GM19099 (cell line): Measurements from ENCODE around the gene CRIP1.

Source experiments
- POLR2A ChIP-seq: IDR thresholded peaks from 3 replicates; pipeline ENCODE4 v1.6.1; 2011; ENCODE audit warnings: low read depth; ENCODE audit not compliant: insufficient read length; ENCODE audit errors: extremely low read depth

The CRIP1 gene

DNA sequence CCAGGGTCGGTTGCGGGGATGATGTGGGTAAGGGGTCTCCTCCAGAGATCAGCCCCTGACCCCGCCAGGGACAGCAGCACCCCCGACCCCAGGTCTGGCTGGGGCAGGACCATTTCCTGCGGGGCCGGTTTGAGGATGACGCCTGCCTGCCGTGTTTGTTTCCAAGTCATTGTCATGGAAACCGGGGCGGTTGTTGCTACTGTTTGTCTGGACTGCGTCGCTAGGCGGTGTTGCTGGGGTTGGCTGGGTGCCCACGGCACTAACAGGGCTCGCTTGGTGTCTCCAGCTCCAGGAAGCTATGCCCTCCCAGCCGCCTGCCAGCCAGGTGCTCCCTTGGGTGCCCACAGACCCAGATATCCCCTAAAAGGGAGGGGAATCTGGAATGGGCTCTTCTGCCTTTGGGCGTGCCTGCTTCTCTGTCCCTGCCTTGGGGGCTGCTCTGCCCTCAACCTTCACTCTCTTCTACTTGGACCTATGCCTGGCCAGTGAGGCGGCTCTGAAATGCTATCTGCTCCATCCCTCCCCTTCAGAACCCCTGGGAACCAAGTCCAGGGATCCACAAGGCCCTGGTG lies 4.7 kb upstream of the CRIP1 start:
- no peak for TF ChIP-seq POLR2A

DNA sequence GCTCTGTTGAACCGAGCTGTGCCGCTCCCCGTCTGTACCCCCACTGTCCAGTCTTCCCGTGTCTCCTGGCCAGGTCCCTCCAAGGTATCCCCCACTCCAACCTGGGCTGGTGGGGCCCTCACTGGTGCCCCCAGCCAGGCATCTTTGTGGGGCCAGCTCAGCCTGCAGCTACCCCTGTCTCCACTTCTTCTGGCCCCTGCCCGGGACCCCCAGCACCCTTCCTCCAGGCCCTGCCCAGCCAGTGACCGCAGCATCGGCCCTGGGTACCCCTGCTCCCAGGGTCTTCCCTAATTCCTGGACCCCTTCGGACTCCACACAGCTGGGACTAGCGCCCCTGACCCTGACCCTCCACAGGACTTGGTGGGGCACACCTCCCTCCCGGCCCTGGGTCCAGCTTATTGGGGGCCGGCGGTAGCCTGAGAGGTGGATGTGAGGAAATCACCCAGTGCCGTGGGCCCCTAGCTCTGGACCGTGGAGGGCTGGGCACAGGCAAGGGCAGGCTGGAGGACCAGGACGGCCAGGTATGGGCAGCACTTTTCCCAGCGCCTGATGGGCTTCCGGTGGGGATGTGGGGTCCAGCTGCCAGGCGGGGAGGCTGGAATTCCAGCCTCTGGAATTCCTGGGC lies 4.1 kb upstream of the CRIP1 start:
- no peak for TF ChIP-seq POLR2A

DNA sequence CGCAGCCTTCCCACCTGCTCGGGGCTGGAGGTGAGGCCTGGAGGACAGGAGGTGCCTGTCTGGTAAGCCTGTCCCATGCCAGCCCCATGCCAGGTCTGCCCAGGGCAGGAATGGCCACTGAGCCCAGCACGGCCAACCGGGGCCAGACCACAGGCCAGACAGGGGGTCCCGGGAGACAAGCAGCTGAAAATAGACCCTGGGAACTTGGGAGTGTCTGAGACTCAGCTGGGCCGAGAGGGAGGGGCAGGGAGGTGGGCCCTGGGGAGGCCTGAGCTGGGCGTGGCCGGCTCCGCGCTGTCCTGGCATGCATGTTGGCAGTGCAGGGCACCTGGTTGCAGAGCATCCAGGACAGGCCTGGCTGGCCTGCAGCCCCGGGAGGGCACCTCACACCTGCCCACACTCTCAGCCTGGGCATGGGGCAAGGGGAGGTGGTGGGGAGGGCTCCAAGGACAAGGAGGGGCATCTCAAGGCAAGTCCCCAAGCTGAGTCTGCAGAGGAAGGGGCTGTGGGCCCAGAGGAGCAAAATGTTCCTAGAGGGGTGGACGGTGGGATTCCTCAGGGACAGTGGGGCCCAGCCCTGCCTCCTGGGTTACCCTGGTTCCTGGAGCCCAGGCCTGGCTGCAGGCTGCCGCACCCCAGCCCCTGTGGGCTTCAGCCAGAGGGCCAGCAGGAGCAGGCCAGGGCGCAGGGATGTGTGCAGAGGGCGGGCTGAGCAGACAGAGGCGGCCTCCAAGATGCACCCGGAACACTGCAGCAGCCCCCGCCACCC lies 3.2 kb upstream of the CRIP1 start:
- no peak for TF ChIP-seq POLR2A

DNA sequence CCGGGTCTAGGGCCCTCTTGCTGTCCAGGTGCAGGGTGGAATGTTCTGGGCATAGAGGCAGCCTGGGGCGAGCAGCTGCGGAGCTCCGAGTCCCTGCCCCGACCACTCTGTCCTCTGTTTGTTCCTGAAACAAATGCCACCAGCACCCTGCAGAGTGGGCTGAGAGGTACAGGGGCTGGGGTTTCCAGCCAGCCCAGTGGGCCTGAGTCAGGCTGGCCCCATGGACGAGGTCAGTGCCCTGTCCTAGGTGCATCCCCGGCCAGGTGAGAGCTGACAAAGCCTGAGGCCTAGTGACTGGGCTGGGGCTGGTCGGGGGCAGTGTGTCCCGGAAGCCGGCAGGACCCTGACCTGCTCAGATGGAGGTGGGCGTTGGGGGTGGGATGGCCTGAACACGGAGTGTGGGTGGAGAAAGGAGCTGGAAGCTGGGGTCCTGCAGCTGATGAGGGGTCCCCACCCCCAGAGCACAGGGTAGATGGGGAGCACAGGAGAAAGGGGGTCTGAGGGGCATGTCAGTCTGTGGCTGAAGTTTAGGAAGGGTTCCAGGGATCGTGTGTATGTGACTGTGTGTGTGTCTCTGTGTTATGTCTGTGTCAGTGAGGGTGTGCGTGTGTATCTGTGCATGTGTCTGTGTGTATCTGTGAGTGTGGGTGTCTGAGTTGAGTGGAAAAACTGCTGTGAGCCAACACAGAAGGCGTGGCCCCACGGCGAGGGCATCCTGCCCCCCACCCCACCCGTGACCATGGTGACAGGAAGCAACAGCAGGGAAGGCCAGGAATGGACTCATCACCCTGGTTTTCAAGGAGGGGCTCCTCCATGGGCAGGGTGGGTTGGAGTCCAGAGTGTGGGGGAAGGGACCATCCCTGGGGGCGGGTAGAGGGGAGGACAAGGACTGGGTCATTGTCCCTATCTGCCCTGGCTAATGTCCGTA lies 2.4 kb upstream of the CRIP1 start:
- no peak for TF ChIP-seq POLR2A

DNA sequence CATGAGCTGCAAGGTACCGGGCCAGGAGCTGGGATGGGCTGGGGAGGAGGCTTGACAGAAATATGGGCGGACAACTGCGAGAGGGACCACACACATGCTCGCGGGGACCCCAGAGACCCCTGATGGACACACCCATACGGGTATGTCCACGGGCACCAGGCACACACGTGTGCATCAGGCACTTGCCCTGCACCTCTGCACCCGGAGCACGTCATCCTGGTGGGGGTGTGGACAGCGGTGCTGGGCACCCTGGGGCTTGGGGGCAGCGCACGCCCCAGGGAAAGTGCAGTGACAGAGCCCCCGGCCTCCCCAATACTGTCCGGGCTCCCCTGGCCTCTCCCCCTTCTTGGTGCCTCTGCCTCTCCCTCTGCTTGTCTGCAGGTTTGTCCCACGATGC lies 1.7 kb upstream of the CRIP1 start:
- no peak for TF ChIP-seq POLR2A

DNA sequence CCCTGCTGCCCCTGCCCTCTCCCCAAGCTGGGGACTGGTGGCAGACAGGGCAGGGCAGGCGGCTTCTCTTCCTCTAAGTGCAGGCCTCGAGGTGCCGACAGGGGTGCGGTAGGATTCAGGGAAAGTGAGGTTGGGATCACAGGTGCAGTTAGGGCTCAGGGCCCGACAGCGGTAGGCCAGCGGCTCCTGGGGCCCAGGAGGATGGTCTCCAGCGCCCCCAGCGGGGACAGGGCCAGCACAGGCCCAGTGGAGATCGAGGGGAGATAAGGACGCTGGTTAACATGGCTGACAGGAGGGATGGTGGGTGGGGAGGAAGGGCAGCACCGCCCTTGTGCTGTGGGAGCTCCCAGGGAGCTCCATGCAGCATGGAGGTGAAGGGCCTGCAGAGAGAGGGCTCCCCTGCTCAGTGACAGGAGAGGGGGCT lies 935 bp upstream of the CRIP1 start:
- TF ChIP-seq POLR2A: no peak

DNA sequence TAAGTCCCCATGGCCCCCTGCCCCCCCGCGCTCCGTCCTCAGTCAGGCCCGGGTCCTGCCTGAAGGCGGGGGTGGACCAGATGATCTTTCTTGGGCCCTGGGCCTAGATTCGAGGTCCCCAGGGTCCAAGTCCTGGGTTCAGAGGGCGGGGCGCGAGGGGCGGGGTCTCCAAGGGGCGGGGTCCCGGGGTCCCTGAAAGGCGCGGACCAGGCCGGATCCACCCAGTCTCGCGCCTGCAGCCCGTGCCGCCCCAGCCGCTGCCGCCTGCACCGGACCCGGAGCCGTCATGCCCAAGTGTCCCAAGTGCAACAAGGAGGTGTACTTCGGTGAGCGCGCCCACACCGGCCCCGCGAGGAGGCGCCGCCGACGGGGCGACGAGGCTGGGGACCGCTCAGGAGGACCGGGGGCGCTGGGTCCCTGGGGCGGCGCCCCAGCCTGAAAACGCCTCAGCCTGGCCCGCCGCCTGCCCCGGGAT lies 325 bp downstream of the CRIP1 start:
- peak; percentile 76 for TF ChIP-seq POLR2A

DNA sequence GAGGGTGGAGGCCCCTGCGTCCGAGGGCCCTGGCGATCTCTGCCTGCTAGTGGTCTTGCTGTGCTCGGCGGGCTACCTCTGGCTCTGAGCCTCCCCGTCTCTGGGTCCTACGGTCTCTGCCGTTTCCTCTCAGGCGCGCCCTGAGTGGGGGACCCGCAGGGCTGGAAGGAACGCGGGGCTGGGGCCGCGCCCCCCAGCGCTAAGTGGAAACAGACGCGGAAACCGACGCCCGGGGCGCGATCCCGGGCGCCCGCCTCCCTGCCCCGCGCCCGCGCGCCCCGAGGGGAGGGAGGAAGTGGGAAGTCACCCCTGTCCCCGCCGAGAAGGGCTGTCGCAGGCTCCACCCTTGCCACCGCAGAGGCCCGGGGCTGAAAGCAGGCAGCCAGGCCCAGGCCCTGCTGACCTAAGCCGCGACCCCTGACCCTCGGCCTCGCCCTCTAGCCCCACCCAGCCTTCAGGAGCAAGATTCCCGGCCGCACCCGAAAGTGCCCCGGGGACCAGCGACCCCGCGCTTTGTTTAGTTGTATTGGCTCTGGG lies 831 bp downstream of the CRIP1 start:
- TF ChIP-seq POLR2A: peak; percentile 23

DNA sequence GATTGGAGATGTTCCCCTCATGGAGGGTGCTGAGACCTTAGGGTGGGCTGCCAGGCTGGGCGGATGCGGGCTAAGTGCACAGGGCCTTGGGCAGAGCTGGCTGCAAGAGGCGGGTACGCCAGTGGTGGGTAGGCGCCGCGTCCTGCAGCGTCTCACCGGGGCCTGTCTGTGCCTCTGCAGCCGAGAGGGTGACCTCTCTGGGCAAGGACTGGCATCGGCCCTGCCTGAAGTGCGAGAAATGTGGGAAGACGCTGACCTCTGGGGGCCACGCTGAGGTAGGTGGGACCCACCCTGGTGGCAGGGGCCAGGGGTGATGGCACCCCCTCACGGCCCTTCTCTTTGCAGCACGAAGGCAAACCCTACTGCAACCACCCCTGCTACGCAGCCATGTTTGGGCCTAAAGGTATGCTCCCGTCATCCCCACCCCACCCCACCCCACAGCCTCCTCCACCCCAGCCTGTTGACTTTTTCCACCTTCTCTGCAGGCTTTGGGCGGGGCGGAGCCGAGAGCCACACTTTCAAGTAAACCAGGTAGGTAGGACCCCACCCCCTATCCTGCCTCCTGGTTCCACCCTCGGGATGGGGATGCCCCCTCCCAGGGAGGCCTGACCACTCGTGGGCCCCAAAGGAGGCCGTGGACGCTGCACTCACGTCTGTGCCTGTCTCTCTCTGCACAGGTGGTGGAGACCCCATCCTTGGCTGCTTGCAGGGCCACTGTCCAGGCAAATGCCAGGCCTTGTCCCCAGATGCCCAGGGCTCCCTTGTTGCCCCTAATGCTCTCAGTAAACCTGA lies 1.5 kb downstream of the CRIP1 start:
- TF ChIP-seq POLR2A: no peak

DNA sequence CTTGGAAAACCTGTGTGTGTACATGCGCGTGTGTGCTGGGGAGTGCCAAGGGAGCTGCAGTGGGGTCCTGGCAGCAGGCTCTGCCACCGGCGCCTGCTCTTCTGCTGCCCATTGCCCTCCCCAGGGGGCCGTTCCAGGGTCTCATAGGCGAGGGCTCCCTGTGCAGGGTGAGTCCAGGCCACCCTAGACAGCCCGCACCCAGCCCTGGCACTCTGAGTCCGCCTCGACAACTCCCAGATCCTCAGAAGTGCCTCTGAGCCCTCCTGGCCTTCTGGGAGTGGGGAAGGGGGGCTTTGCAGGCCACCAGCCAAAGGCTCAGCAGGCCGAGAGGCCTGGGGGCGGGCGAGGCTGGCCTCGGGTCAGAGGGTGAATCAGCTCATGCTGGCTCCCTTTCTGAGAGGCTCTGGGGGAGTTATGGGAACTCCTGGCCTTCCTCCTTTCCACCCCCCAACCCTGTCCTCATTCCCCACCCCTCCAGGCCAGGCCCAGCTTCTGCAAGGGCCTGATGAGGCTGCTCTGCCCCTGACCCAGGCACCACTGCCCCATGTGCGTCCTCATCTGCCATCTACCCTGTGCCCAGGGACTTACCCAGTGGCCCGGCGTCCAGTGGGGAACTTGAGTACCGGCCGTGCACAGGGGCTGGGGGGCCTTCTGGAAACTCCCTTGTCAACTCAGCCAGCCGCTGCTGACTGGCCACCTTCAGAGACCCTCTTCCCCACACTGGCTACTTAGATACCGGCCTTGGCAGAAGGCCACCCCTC lies 2.3 kb downstream of the CRIP1 start:
- no peak for TF ChIP-seq POLR2A

DNA sequence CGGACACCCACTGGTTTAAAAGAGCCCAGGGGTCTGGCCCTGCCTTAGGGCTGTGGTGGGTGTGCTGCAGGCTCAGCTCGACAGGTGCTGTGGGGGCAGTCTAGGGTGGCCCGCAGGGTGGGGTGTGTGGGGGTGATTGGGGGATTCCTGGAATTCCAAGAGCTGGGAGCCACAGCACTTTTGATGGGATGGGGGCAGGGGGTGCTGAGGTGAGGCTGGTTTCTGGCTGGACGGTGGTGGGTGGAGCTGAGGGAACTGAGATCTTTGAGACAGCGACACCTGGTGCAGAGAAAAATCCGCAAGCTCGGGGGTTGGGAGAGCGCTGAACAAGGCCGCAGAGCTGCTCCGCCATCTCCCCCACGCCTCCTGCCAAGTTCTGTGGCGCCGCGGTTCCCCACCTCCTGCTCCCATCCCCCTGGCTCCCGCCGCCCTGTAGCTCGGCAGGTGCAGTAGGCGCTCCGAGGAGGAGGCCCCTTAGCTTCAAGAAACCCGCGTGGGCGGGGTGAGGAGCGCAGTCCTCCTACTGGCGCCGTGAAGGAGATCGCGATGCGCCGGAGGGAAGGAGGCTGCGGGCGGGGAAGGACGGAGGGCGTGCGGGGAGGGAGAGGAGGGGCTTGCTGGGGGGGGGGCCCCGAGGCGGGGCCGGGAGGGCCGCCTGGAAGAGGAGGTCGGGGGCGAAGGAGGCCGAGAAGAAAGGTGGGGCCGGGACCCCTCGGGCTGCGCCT lies 3.0 kb downstream of the CRIP1 start:
- TF ChIP-seq POLR2A: peak; percentile 28

DNA sequence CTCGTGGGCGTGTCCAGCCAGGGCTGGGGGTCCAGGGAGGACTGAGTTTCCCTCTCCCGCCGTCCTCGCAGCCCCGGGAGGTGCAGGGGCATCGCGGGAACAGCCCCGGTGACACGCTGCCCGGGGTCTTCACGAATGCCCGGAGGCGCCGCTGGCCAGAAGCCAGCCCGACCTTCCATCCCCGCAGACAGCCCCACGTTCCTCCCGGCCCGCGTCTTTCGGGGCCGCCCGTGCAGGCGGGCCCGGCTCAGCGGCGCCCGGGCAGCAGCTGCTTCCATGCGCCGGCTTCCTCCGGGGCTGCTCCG lies 3.5 kb downstream of the CRIP1 start:
- TF ChIP-seq POLR2A: no peak
